NCI-H748 treated with DMSO at 0.1 percent for 48 hours (cell line): ENCODE measurements around the gene RAB3D.
"Not testable (repeated sequence)": the region's sequence is repeated elsewhere in the genome, so short reads cannot be mapped to it uniquely, and the experiment has no call there.

Source experiments
- DNase-seq: peaks from one replicate; lab custom pipeline; 2025; lab: John Stamatoyannopoulos, UW

Gene RAB3D, protein sequence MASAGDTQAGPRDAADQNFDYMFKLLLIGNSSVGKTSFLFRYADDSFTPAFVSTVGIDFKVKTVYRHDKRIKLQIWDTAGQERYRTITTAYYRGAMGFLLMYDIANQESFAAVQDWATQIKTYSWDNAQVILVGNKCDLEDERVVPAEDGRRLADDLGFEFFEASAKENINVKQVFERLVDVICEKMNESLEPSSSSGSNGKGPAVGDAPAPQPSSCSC

DNA sequence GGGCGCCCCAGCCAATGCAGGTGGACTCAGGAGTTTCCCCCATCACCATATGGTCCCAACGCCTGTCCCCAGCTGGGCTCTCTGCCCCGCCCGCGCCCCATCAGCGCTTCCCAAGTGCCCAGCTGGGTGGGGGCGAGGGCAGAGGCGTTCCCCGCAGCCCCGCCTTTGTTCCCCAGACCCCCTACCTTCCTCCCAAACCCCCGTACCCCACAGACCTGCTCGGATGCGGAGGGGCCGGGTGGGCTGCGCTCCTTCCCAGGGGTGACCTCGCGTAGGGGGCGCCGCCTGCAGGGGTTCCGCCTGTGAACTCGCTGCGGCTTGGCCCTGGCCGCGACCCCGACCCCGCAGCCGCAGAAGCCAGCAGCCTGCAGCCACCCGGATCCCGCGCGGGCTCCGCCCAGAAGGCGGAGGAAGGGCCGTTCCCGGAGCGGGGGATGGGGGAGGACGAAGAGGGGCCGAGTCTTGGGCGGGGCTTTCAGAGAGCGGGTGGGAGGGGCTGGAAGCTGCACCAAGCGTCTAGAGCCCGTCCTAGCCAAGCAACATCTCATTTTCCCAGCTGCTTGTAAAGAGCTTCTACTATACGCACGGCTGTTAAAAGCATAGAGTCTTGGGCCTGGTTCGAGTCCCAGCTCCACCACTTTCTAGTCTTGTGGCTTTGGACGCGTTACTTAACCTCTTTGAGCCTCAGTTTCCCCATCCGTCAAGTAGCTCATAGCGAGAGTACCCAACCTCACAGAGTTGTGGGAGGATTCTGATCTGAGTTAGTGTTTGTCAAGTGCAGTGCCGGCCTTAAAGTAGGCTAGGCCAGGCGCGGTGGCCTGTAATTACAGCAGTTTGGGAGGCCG lies at the start of gene RAB3D:
TSS of gene RAB3D (minus strand) at position 404 of the 845 bp plus-strand sequence. CDS start 2,258 bp downstream, outside the sequence.
- DNase-seq: peak; percentile 70

DNA sequence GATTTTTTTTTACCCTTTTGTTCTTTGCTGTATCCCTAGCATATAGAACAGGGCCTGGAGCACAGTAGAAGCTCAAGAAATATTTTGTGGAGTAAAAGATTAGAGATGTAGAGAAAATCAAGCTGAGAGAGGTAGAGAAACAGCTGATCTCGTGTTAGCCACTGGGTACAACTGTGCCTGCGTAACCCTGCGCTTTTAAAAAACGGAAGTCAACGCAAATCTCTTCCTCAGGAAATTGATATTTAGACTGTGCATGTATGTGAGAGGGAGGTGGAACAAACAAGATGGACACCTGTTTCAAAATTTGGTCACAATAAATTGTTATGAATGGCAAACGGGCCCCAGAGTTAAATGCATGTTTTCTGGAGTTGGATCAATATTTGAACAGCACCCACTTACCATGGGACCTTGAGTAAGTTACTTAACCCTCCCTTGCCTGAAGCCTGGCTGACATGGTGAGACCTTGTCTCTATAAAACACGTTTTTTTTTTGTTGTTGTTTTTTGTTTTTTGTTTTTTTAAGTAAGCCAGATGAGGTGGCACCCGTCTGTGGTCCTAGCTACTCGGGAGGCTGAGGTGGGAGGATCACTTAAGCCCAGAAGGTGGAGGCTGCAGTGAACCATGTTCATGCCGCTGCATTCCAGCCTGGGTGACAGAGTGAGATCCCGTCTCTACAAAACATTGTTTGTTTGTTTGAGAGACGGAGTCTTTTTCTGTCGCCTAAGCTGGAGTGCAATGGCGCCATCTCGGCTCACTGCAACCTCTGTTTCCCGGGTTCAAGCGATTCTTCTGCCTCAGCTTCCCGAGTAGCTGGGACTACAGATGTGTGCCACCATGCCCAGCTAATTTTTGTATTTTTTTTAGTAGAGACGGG lies 47.9 kb upstream of the RAB3D start:
- peak; percentile 5 for DNase-seq

GRCh38 chr19:11384778-11385129 lies 45.3 kb upstream of the RAB3D start:
- DNase-seq: no peak

DNA sequence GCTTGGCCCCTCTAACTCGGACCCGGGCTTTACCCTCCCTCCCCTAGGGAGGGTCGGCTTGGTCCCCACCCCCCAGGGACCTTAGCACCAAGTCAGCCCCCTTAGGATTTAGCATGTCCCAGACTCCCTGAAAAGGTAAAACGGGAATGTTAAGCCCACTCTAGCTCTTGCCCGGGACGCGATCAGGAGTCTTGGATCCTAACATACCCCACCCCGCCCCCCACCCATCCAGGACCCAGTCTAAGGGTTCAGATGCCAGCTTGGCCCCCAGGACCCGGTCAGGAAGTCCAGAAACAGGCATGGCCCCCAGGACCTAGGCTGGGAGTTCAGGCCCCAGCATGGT lies 44.2 kb upstream of the RAB3D start:
- DNase-seq: no peak

- no peak for DNase-seq
Observed at GRCh38 chr19:11382898-11383705, 43.6 kb upstream of the RAB3D start.

- peak; percentile 90 for DNase-seq
Observed at GRCh38 chr19:11380653-11381537, 41.4 kb upstream of the RAB3D start.

GRCh38 chr19:11379857-11380350 lies 40.4 kb upstream of the RAB3D start:
- DNase-seq: no peak

DNA sequence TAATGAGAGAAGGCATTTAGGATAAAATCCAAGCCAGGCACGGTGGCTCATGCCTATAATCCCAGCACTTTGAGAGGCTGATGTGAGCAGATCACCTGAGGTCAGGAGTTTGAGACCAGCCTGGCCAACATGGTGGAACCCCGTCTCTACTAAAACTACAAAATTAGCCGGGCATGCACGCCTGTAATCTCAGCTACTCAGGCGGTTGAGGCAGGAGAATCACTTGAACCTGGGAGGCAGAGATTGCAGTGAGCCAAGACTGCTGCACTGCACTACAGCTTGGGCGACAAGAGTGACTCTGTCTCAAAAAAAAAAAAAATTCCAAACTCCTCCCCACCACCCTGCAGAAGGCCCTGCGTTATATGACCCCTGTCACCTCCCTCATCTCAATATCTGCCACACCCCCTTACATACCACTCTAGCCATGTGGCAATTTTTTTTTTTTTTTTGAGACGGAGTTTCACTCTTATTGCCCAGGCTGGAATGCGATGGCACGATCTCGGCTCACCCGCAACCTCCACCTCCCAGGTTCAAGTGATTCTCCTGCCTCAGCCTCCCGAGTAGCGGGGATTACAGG lies 39.9 kb upstream of the RAB3D start:
- DNase-seq: not testable (repeated sequence)

DNA sequence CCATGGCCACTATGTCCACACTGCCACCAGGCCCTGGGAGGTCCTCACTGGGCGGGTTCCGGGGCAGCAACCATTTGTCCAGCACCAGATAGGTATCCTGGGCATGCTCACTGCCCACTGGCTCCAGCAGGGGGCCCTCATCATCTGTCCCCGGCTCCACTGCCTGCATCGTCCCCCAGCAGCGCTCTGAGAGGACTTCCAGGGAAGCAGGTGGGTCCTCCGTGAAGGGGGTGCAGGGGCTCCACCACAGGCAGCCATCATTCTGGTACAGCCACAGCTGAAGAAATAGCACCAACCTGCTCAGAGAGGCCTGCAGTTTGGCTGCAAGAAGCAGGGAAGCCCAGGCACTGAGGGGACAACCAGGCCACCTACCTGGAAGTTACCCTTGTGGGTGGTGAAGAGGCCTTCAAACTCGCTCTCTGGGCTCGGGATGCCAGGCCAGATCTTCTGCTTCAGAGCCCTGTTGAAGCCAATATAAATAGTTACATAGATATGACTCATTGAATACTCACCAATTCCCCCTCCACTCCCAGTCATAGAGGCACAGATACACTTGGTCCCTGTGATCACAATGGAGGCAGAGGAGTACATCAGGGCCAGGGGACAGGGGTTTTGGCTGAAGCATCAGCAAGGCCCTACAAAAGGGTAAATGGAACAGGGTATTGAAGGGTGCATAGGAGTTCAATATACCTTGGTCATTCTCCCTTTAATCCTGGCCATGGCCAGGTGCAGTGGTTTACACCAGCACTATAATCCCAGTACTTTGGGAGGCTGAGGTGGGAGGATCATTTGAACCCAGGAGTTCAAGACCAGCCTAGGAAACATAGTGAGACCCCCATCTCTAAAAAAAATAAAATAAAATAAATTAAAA lies 39.1 kb upstream of the RAB3D start:
- no peak for DNase-seq

DNA sequence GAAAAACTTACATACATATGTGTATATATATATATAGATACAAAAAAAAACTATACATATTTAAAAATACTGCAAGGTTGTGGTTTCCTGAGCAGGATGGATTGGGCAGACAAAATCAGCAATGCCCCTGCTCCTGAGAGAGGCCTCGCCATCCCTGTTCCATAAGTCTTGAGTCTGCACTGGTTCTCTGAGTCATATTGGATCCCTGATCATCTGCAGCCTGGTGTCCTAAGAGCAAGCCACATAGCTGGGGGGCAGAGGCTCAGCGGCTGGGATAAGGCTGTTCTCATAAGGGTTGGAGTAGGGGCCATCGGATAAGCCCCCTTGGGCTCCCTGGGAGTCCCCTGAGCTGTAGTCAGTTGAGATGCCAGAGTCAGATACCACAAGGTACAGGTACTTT lies 38.3 kb upstream of the RAB3D start:
- DNase-seq: no peak

DNA sequence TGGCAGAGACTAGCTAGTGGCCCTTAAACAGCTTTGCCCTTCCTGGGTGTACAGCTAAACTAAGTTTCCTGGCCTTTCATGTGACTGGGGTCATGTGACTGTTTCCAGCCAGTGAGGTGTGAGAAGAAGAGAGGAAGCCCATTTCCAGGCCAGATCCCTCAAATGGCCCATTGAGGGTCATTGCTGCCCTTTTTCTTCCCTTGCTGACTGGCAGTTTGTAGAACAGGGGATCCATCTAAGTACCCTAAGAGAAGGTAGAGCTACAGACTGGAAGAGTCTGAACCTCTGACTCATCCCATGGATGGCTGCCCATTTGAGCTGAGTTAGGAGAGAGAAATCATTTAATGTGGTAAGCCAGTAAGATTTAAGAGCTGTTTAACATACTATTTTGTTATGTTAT lies 37.8 kb upstream of the RAB3D start:
- no peak for DNase-seq

DNA sequence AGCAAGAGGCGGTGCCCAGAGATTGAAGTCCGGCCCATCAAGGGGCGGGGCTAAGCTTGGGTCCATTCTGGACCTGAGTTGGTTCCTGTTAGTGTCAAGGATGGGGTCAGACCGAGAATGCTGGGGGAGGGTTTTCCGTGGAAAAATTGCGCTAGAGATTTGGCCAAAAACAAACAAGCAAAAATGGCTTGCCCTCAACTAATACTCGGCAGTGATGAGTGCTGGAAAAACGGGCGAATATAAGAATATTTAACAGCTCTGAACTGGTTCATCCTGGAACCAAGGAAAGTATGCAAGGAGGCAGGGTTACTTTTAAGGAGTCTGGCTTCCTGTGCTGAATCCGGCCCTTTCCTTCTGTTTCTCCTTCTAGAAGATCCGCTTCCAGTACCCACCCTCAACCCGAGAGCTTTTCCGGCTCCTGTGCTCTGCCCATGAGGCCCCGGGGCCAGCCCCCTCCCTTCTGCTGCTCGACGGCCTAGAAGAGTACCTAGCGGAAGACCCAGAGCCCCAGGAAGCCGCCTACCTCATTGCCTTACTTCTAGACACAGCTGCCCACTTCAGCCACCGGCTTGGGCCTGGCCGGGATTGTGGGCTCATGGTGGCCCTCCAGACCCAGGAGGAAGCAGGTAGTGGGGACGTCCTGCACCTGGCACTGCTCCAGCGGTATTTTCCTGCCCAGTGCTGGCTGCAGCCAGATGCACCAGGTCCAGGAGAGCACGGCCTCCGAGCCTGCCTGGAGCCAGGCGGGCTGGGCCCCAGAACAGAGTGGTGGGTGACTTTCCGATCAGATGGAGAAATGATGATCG lies 35.9 kb upstream of the RAB3D start:
- DNase-seq: no peak

DNA sequence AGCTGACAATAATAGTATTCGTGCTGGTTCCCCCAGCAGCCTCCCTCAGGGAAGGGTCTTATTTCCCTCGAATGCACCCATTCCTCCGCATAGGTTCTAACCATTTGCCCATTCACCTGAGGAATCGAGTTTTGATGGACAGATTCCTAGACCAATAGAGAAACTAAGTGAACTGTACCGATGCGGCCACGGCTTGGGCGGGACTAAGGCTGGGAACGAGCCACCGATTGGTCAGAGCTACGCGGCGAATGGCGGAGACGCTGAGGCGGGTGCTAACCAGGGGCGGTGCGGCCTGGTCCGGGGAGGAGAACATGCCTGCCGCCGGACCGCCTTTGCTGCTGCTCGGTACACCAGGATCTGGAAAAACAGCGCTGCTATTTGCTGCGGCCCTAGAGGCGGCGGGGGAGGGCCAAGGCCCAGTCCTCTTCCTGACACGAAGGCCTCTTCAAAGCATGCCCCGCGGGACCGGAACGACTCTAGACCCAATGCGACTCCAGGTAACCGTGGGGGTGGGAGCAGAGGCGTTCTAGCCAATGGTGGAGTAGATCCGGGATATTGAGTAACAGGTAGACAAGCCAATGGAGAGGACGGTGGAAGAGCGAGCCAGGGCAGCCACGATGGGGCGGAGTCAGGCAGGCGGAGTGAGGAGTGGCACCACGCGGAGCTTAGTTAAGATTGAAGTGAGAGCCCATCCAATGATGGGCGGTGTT lies 35.1 kb upstream of the RAB3D start, which contains the start of gene SWSAP1:
TSS of gene SWSAP1 (plus strand) at position 234 of the 710 bp plus-strand sequence. CDS start at position 249, 15 bp downstream.
- peak; percentile 97 for DNase-seq

DNA sequence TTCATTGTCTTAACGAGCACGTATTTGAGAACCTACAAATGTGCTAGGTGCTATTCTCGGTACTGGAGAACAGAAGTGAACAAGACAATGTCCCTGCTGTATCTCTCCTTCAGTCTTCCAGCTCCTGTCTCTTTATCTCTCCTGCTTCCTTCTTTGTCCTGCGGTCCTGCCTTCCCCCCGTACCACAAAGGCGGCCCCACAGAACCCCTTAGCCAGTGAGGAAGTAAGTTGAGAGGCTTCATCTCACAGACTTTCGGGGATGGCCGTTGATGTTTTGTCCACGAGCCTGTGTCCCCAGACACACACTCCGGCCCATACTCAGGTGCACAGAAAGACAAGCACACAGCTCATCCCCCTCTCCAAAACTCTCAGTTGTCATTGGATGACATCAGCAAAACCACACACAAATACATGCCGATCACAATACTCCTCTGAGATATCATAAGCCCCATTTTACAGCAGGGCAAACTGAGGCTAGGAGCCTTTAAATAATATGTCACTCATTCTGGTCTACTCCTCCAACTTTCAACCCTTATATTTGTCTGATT lies 34.5 kb upstream of the RAB3D start:
- peak; percentile 39 for DNase-seq

- peak; percentile 68 for DNase-seq
Observed at GRCh38 chr19:11373166-11373884, 33.9 kb upstream of the RAB3D start.

DNA sequence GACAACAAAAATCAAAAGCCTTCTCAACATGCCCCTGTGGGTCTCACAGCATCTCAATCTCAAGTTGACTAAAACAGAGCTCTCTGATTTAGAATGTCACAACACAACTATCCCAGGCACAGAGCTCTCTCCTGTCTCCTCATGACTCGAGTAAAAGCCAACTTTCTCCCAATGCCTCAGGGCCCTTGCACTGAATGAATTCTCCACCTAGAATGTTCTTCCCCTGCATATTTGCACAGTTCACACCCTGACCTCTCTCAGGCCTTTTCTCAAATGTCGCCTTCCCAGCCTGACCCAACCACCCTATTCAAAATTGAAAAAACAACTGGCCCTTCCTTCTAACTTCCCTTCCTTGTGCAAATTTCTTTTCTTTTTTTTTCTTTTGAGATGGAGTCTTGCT lies 31.3 kb upstream of the RAB3D start:
- DNase-seq: no peak

- no peak for DNase-seq
Observed at GRCh38 chr19:11367528-11367927, 28.1 kb upstream of the RAB3D start.
